ENCODE data around the gene FAM174B.

The FAM174B gene

GRCh38 chr15:92579931-92580470 is 75.6 kb downstream of the FAM174B start:
- no peak for DNase-seq
- TF ChIP-seq GATA1 (IDR thresholded peaks at IDR 0.05; ENCODE audit: low read depth, low read length), result no peak
- no peak for TF ChIP-seq POLR2A (IDR thresholded peaks at IDR 0.05; ENCODE audit: low read length)

- TF ChIP-seq GATA1 (IDR thresholded peaks at IDR 0.05; ENCODE audit: low read depth, low read length) (no peak), POLR2A (IDR thresholded peaks at IDR 0.05; ENCODE audit: low read length) (no peak)
- DNase-seq, result no peak
Measured at GRCh38 chr15:92579486-92579885, 76.1 kb downstream of the FAM174B start.

GRCh38 chr15:92578096-92578835 is 77.3 kb downstream of the FAM174B start:
- DNase-seq, result no peak
- TF ChIP-seq POLR2A (IDR thresholded peaks at IDR 0.05; ENCODE audit: low read length), result no peak
- TF ChIP-seq GATA1 (IDR thresholded peaks at IDR 0.05; ENCODE audit: low read depth, low read length), result no peak

DNA sequence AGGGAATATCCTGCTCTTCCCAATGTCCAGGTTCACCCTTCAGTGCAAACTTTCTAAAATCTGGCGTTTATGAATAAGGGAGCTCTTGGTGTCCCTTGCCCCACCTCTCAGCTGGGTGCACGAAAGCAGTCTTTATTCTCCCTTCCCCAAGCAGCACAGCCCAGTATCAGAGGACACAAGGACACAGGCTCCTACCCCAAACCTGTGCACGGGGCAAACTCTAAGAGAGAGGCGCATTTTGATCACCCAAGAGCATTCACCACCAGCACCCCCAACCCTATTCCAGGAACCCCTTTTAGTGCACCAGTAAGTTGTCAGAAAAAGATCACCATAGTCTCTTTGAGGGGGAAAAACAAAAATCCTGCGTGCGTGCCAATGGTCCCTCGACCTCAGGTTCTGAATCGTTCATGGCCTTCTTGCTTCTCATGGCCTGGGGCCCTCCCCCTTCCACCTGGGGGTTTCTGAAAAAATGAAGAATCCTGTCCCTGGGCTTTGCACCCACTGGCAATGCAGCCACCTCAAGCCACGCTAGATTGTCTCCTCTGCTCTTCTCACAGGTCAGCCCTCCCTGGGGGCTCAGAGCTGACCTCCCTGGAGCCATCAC is 78.9 kb downstream of the FAM174B start:
- TF ChIP-seq POLR2A (IDR thresholded peaks at IDR 0.05; ENCODE audit: low read length) (no peak), GATA1 (IDR thresholded peaks at IDR 0.05; ENCODE audit: low read depth, low read length) (no peak)
- DNase-seq, result no peak

DNA sequence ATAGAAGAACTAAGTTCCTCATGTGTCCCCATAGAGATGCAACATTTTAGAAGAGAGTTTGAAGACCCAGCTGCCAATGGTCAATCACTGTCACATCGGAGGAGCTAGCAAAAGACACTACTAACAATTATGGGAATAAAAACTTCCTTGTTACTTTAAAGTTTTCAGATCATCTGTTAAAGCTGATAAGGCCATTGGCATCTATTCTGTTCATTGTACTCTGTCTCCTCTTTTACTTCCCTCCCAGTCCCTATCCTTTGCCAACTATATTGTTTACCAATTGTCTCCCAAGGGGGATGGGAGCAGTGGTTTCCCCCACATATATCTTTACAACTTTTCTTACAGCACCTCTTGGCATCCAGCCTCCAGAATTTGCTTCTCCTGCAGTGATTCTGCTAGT is 81.0 kb downstream of the FAM174B start:
- TF ChIP-seq GATA1 (IDR thresholded peaks at IDR 0.05; ENCODE audit: low read depth, low read length) (no peak), POLR2A (IDR thresholded peaks at IDR 0.05; ENCODE audit: low read length) (no peak)
- no peak for DNase-seq

- TF ChIP-seq GATA1 (IDR thresholded peaks at IDR 0.05; ENCODE audit: low read depth, low read length) (no peak), POLR2A (IDR thresholded peaks at IDR 0.05; ENCODE audit: low read length) (no peak)
- no peak for DNase-seq
Measured at GRCh38 chr15:92574161-92574560, 81.4 kb downstream of the FAM174B start.

GRCh38 chr15:92571824-92572223 is 83.8 kb downstream of the FAM174B start:
- DNase-seq, result no peak
- no peak for TF ChIP-seq GATA1 (IDR thresholded peaks at IDR 0.05; ENCODE audit: low read depth, low read length)
- TF ChIP-seq POLR2A (IDR thresholded peaks at IDR 0.05; ENCODE audit: low read length), result no peak

GRCh38 chr15:92570391-92570790 is 85.2 kb downstream of the FAM174B start:
- no peak for DNase-seq
- TF ChIP-seq POLR2A (IDR thresholded peaks at IDR 0.05; ENCODE audit: low read length) (no peak), GATA1 (IDR thresholded peaks at IDR 0.05; ENCODE audit: low read depth, low read length) (no peak)

- no peak for DNase-seq
- TF ChIP-seq GATA1 (IDR thresholded peaks at IDR 0.05; ENCODE audit: low read depth, low read length) (no peak), POLR2A (IDR thresholded peaks at IDR 0.05; ENCODE audit: low read length) (no peak)
Measured at GRCh38 chr15:92569778-92570177, 85.8 kb downstream of the FAM174B start.
